ENCODE measurements around the gene FBXW8.

GRCh38 chr12:116933512-116934246 lies 22.9 kb downstream of the FBXW8 start:
- TF ChIP-seq PBX3 (CRISPR knock-in tag; IDR thresholded peaks at IDR 0.05) = no peak
- TF ChIP-seq ZNF274 (IDR thresholded peaks at IDR 0.05; ENCODE audit: low read length) = no peak
- TF ChIP-seq ZNF274 (tag by site-specific recombination; IDR thresholded peaks at IDR 0.05; ENCODE audit: borderline replicate concordance) = no peak
- TF ChIP-seq CTCF (tag by site-specific recombination; IDR thresholded peaks at IDR 0.05) = no peak
